Pulmonary artery endothelial cell (primary cell): ENCODE results near the gene TESMIN. TPM values are rescaled to one million over a fixed set of nuclear protein-coding genes. Genes with fewer than 3 reads are reported as not detected.

Experiments used
- DNase-seq: peaks from one replicate; pipeline ENCODE4 v3.0.0-alpha.2; 2011; ENCODE audit warnings: low read depth, low spot score
- total RNA-seq: library from RNA; depleted of rRNA; stranded (reverse); fragments of >200 nt; gene quantifications from 2 replicates; pipeline ENCODE4 v1.2.3, GENCODE V29; 2014

TESMIN gene
- total RNA-seq, 1 donor from 2014 or later = 1.5 TPM

GRCh38 chr11:68661014-68661413 lies 90.3 kb downstream of the TESMIN start:
- no peak for DNase-seq

- DNase-seq = no peak
Measured at GRCh38 chr11:68660066-68660810, 91.1 kb downstream of the TESMIN start.

DNA sequence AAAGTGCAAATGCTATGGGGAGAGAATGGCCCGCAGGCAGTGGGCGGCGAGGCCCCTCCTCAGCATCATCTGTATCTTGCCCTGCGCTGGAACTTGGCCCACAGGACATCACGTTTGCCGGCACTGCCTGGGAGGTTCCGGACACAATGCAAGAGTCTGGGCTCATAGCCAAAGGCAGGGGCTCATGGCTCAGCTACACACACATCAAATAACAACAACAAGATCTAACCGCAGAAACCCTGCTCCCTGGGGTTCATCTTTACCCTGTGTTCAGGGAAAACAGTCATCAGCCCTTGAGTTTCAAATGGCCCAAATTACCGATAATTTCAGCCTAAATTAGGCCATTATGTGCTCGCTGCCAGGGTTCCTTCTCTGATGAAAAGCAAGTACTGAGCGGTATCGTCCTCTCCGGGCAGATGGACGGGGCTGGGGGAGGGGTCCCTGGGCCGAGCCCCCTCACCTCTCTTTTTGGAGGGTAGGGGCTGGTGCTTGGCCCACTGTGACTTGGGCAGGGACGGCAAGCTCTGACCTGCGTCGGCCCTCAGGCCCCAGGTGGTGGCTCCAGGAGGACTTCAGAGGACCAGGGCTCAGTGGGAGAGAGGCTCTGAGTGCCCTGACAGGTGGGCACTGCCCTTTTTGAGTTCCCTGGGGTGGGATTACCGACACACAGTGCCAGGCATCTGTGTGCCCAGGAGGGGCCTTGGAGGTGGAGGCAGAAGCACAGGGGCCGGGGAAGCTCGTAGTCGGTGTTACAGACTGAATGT lies 92.0 kb downstream of the TESMIN start:
- DNase-seq = peak; percentile 65

DNA sequence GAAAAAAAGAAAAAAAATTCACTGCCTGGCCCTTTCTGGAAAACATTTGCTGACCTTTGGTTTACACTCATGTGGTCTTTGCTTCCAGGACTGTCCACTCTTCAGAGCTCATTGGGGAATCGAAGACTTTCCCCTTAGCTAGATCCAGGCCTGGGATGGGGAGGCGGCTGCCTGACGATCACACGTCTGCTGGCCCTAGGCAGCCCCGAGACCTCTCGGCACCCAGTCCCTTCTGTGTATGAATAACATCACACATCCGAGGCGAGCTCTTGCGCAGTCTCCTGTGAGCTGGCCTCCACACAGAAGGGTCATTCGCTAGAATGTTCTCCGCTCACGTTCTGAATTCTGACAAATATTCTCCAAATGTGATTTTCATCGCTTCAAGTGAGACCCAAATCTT lies 92.7 kb downstream of the TESMIN start:
- DNase-seq = no peak

DNA sequence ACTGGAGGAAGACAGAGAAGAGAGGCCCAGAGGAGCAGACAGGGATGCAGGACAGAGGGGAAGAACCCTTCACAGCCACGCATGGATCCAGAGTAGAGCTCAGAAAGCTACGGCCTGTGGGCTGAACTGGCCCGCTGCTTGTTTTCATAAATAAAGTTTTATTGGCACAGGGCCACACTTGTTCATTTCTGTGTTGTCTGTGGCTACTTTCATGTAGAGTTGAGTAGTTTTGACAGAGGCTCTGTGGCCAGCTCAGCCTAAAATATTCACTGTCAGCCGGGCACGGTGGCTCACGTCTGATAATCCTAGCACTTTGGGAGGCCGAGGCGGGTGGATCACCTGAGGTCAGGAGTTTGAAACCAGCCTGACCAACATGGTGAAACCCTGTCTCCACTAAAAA lies 93.2 kb downstream of the TESMIN start:
- DNase-seq = no peak

Other genes starting within 250 kb of the TESMIN start
- 1.3 and 1.8 TPM in 2 replicates for gene GAL, start 67.0 kb downstream of the TESMIN start, total RNA-seq
- 70.6 and 89.4 TPM in 2 replicates for gene CPT1A, start 90.4 kb upstream of the TESMIN start, total RNA-seq
- gene MRPL21, start 152.3 kb upstream of the TESMIN start, total RNA-seq = 58.6 and 88.8 TPM in 2 replicates
- gene IGHMBP2, start 152.4 kb upstream of the TESMIN start, total RNA-seq = 9.1 and 13.4 TPM in 2 replicates
- gene MRGPRD, start 229.5 kb upstream of the TESMIN start, total RNA-seq = not detected in 2 replicates